HEK293 (cell line): ENCODE measurements around the gene MED29.

Source experiments
- GLI2 ChIP-seq: fragments of 450-650 bp; formaldehyde crosslinking; IDR thresholded peaks from 2 replicates; pipeline ENCODE4; 2017; ENCODE audit warnings: missing biosample characterization, missing genetic modification characterization, low read depth, borderline replicate concordance
- KLF16 ChIP-seq: fragments of 450-650 bp; formaldehyde crosslinking; IDR thresholded peaks from 2 replicates; pipeline ENCODE4 v1.5.1; 2017; ENCODE audit warnings: missing biosample characterization, missing genetic modification characterization
- KLF7 ChIP-seq: fragments of 450-650 bp; formaldehyde crosslinking; IDR thresholded peaks from 2 replicates; pipeline ENCODE4 v1.5.1; 2016; ENCODE audit warnings: missing biosample characterization, missing genetic modification characterization, borderline replicate concordance
- SP3 ChIP-seq: fragments of 450-650 bp; formaldehyde crosslinking; IDR thresholded peaks from 2 replicates; pipeline ENCODE4 v1.5.1; 2016; ENCODE audit warnings: missing biosample characterization, missing genetic modification characterization
- SP7 ChIP-seq: fragments of 450-650 bp; formaldehyde crosslinking; IDR thresholded peaks from 2 replicates; pipeline ENCODE4 v1.5.1; 2016; ENCODE audit warnings: missing biosample characterization, missing genetic modification characterization
- WT1 ChIP-seq: fragments of 450-650 bp; formaldehyde crosslinking; IDR thresholded peaks from 2 replicates; pipeline ENCODE4 v1.5.1; 2016; ENCODE audit warnings: missing biosample characterization, missing genetic modification characterization
- YY1 ChIP-seq: fragments of 450-650 bp; formaldehyde crosslinking; IDR thresholded peaks from 2 replicates; pipeline ENCODE4 v1.5.1; 2018; ENCODE audit warnings: missing biosample characterization, missing genetic modification characterization
- ZBTB20 ChIP-seq: fragments of 450-650 bp; formaldehyde crosslinking; IDR thresholded peaks from 2 replicates; pipeline ENCODE4 v1.5.1; 2016; ENCODE audit warnings: missing biosample characterization, missing genetic modification characterization
- ZBTB44 ChIP-seq: fragments of 450-650 bp; IDR thresholded peaks from 2 replicates; pipeline ENCODE4 v1.5.1; 2018; ENCODE audit warnings: missing biosample characterization, mild to moderate bottlenecking, missing genetic modification characterization
- ZBTB6 ChIP-seq: fragments of 450-650 bp; formaldehyde crosslinking; IDR thresholded peaks from 2 replicates; pipeline ENCODE4 v1.5.1; 2017; ENCODE audit warnings: missing biosample characterization, missing genetic modification characterization
- ZEB2 ChIP-seq: fragments of 450-650 bp; formaldehyde crosslinking; IDR thresholded peaks from 2 replicates; pipeline ENCODE4 v1.5.1; 2016; ENCODE audit warnings: missing biosample characterization, missing genetic modification characterization
- ZNF114 ChIP-seq: fragments of 450-650 bp; formaldehyde crosslinking; IDR thresholded peaks from 2 replicates; pipeline ENCODE4 v1.5.0; 2017; ENCODE audit warnings: missing biosample characterization, missing genetic modification characterization
- ZNF121 ChIP-seq: fragments of 450-650 bp; formaldehyde crosslinking; IDR thresholded peaks from 2 replicates; pipeline ENCODE4 v1.5.1; 2016; ENCODE audit warnings: missing biosample characterization, missing genetic modification characterization
- ZNF138 ChIP-seq: fragments of 450-650 bp; formaldehyde crosslinking; IDR thresholded peaks from 2 replicates; pipeline ENCODE4 v1.5.1; 2016; ENCODE audit warnings: missing biosample characterization, missing genetic modification characterization, borderline replicate concordance
- ZNF175 ChIP-seq: fragments of 450-650 bp; formaldehyde crosslinking; IDR thresholded peaks from 2 replicates; pipeline ENCODE4 v1.5.1; 2016; ENCODE audit warnings: missing biosample characterization, missing genetic modification characterization
- ZNF2 ChIP-seq: fragments of 450-650 bp; formaldehyde crosslinking; IDR thresholded peaks from 2 replicates; pipeline ENCODE4 v1.5.1; 2016; ENCODE audit warnings: missing biosample characterization, missing genetic modification characterization
- ZNF211 ChIP-seq: fragments of 450-650 bp; formaldehyde crosslinking; IDR thresholded peaks from 2 replicates; pipeline ENCODE4 v1.5.1; 2016; ENCODE audit warnings: low read depth, missing biosample characterization, missing genetic modification characterization
- ZNF26 ChIP-seq: fragments of 450-650 bp; formaldehyde crosslinking; IDR thresholded peaks from 2 replicates; pipeline ENCODE4 v1.5.1; 2016; ENCODE audit warnings: missing biosample characterization, missing genetic modification characterization
- ZNF302 ChIP-seq: fragments of 450-650 bp; formaldehyde crosslinking; IDR thresholded peaks from 2 replicates; pipeline ENCODE4 v1.5.1; 2016; ENCODE audit warnings: missing biosample characterization, missing genetic modification characterization, low read depth
- ZNF311 ChIP-seq: fragments of 450-650 bp; formaldehyde crosslinking; IDR thresholded peaks from 2 replicates; pipeline ENCODE4 v1.5.1; 2017; ENCODE audit warnings: missing biosample characterization, missing genetic modification characterization, borderline replicate concordance
- ZNF335 ChIP-seq: fragments of 450-650 bp; formaldehyde crosslinking; conservative IDR thresholded peaks from 2 replicates; pipeline ENCODE4 v1.5.1; 2016; ENCODE audit warnings: missing biosample characterization, missing genetic modification characterization
- ZNF37A ChIP-seq: fragments of 450-650 bp; IDR thresholded peaks from 2 replicates; pipeline ENCODE4 v1.5.1; 2018; ENCODE audit warnings: missing biosample characterization, missing genetic modification characterization
- ZNF391 ChIP-seq: fragments of 450-650 bp; formaldehyde crosslinking; IDR thresholded peaks from 2 replicates; pipeline ENCODE4 v1.5.1; 2016; ENCODE audit warnings: low read depth, missing biosample characterization, missing genetic modification characterization, borderline replicate concordance
- ZNF423 ChIP-seq: fragments of 450-650 bp; formaldehyde crosslinking; IDR thresholded peaks from 2 replicates; pipeline ENCODE4 v1.5.1; 2016; ENCODE audit warnings: missing biosample characterization, missing genetic modification characterization
- ZNF510 ChIP-seq: fragments of 450-650 bp; formaldehyde crosslinking; IDR thresholded peaks from 2 replicates; pipeline ENCODE4 v1.5.1; 2018; ENCODE audit warnings: mild to moderate bottlenecking, missing genetic modification characterization, missing biosample characterization; ENCODE audit not compliant: insufficient replicate concordance
- ZNF518A ChIP-seq: fragments of 450-650 bp; formaldehyde crosslinking; conservative IDR thresholded peaks from 2 replicates; pipeline ENCODE4 v1.5.1; 2016; ENCODE audit warnings: low read depth, missing biosample characterization, missing genetic modification characterization
- ZNF529 ChIP-seq: fragments of 450-650 bp; formaldehyde crosslinking; IDR thresholded peaks from 2 replicates; pipeline ENCODE4 v1.5.1; 2017; ENCODE audit warnings: missing genetic modification characterization, missing biosample characterization; ENCODE audit not compliant: insufficient replicate concordance
- ZNF560 ChIP-seq: fragments of 450-650 bp; formaldehyde crosslinking; IDR thresholded peaks from 2 replicates; pipeline ENCODE4 v1.5.1; 2017; ENCODE audit warnings: missing biosample characterization, missing genetic modification characterization, borderline replicate concordance
- ZNF701 ChIP-seq: fragments of 450-650 bp; formaldehyde crosslinking; IDR thresholded peaks from 2 replicates; pipeline ENCODE4 v1.5.1; 2016; ENCODE audit warnings: missing biosample characterization, missing genetic modification characterization
- ZNF791 ChIP-seq: fragments of 450-650 bp; formaldehyde crosslinking; IDR thresholded peaks from 2 replicates; pipeline ENCODE4 v1.5.1; 2016; ENCODE audit warnings: missing biosample characterization, missing genetic modification characterization
- ZXDB ChIP-seq: fragments of 450-650 bp; formaldehyde crosslinking; IDR thresholded peaks from 2 replicates; pipeline ENCODE4 v1.5.1; 2016; ENCODE audit warnings: missing biosample characterization, missing genetic modification characterization

MED29 gene

GRCh38 chr19:39445196-39446111 is 54.3 kb downstream of the MED29 start, which contains the start of gene SUPT5H (continued):
- TF ChIP-seq SP7 (tag by site-specific recombination) (peak; percentile 94), ZNF391 (tag by site-specific recombination) (peak; percentile 18; the same call in 1 of the 2 replicates), ZBTB44 (tag by site-specific recombination) (peak; percentile 28; the same call in 1 of the 2 replicates), ZNF175 (tag by site-specific recombination) (no peak), ZNF423 (tag by site-specific recombination) (0 out of 2 replicates have a peak, but pooled peaks have one; percentile 33), ZNF114 (tag by site-specific recombination) (no peak), ZNF701 (no peak), ZNF2 (tag by site-specific recombination) (peak; percentile 96), ZNF510 (tag by site-specific recombination) (no peak), SP3 (tag by site-specific recombination) (peak; percentile 95), ZXDB (tag by site-specific recombination) (peak; percentile 100), ZNF37A (tag by site-specific recombination) (no peak), ZNF121 (no peak), ZNF518A (peak; percentile 90), ZNF311 (tag by site-specific recombination) (no peak), ZNF26 (tag by site-specific recombination) (no peak), ZNF302 (tag by site-specific recombination) (no peak), KLF16 (tag by site-specific recombination) (peak; percentile 100), KLF7 (no peak; the same call in none of the 2 replicates), WT1 (tag by site-specific recombination) (peak; percentile 40; the same call in 1 of the 2 replicates), ZBTB6 (tag by site-specific recombination) (no peak), ZNF560 (no peak), ZNF791 (tag by site-specific recombination) (peak; percentile 10; the same call in 1 of the 2 replicates), ZNF529 (tag by site-specific recombination) (no peak), ZBTB20 (tag by site-specific recombination) (peak; percentile 83), ZNF335 (tag by site-specific recombination) (peak; percentile 100), GLI2 (tag by site-specific recombination) (no peak), ZEB2 (tag by site-specific recombination) (peak; percentile 94), YY1 (peak; percentile 99; the same call in 1 of the 2 replicates), ZNF138 (tag by site-specific recombination) (no peak), ZNF211 (tag by site-specific recombination) (no peak)
